MM.1S (cell line): ENCODE data around the gene COBLL1.

Experiments
- DNase-seq: peaks from one replicate; pipeline ENCODE4 v3.0.0-alpha.2; 2015
- H2AFZ ChIP-seq: fragments of 300-600 bp; sonication (generic); 2 replicates; pipeline ENCODE4 v1.6.0; 2016; ENCODE audit warnings: antibody characterized with exemption, low read length
- H3F3A ChIP-seq: fragments of 300-600 bp; sonication (generic); 2 replicates; pipeline ENCODE4 v1.6.1; 2016; ENCODE audit warnings: mild to moderate bottlenecking, antibody characterized with exemption, low read length, moderate library complexity, mixed read lengths; ENCODE audit not compliant: insufficient read depth
- H3K27ac ChIP-seq: fragments of 300-600 bp; sonication (generic); 2 replicates; pipeline ENCODE4 v1.5.1; 2016; ENCODE audit warnings: mild to moderate bottlenecking, low read length
- H3K27me3 ChIP-seq: fragments of 300-600 bp; sonication (generic); replicated peaks from 2 replicates; pipeline ENCODE4 v1.6.0; 2016; ENCODE audit warnings: low read length; ENCODE audit not compliant: insufficient read depth
- H3K36me3 ChIP-seq: fragments of 300-600 bp; sonication (generic); replicated peaks from 2 replicates; pipeline ENCODE4 v1.6.1; 2016; ENCODE audit warnings: mild to moderate bottlenecking, low read length, mixed read lengths; ENCODE audit not compliant: insufficient read depth
- H3K4me1 ChIP-seq: fragments of 300-600 bp; sonication (generic); 2 replicates; pipeline ENCODE4 v1.6.1; 2016; ENCODE audit warnings: low read length, mixed read lengths
- H3K4me2 ChIP-seq: fragments of 300-600 bp; sonication (generic); 2 replicates; pipeline ENCODE4 v1.6.0; 2016; ENCODE audit warnings: low read depth, low read length
- H3K4me3 ChIP-seq: fragments of 300-600 bp; sonication (generic); 2 replicates; pipeline ENCODE4 v1.5.1; 2016; ENCODE audit warnings: low read length, mixed read lengths
- H3K79me2 ChIP-seq: fragments of 300-600 bp; sonication (generic); 2 replicates; pipeline ENCODE4 v1.6.1; 2016; ENCODE audit warnings: mixed run types, low read length, mixed read lengths
- H3K9ac ChIP-seq: fragments of 300-600 bp; sonication (generic); 2 replicates; pipeline ENCODE4 v1.6.1; 2016; ENCODE audit warnings: low read length, mixed read lengths
- H3K9me2 ChIP-seq: fragments of 300-600 bp; sonication (generic); replicated peaks from 2 replicates; pipeline ENCODE4 v1.6.1; 2016; ENCODE audit warnings: mild to moderate bottlenecking, low read length, mixed read lengths; ENCODE audit not compliant: insufficient read depth
- H3K9me3 ChIP-seq: fragments of 300-600 bp; sonication (generic); replicated peaks from 2 replicates; pipeline ENCODE4 v1.6.1; 2016; ENCODE audit warnings: mild to moderate bottlenecking, low read length, mixed read lengths; ENCODE audit not compliant: insufficient read depth
- H4K20me1 ChIP-seq: fragments of 300-600 bp; sonication (generic); 2 replicates; pipeline ENCODE4 v1.6.1; 2016; ENCODE audit warnings: mild to moderate bottlenecking, low read length, moderate library complexity, mixed read lengths; ENCODE audit not compliant: insufficient read depth
- EZH2 ChIP-seq: fragments of 300-600 bp; sonication (generic); optimal IDR thresholded peaks from 2 replicates; pipeline ENCODE3; 2017; ENCODE audit warnings: low read depth, mild to moderate bottlenecking, antibody characterized with exemption, low read length, mixed read lengths
- EZH2phosphoT487 ChIP-seq: fragments of 300-600 bp; sonication (generic); IDR thresholded peaks from 2 replicates; pipeline ENCODE4 v1.6.1; 2018; ENCODE audit warnings: antibody characterized with exemption, low read length
- TF ChIP-seq, protein P1 (sequence below): fragments of 300-600 bp; sonication (generic); IDR thresholded peaks from 2 replicates; pipeline ENCODE4 v1.5.1; 2016; ENCODE audit warnings: antibody characterized with exemption, low read length, mixed read lengths

Gene COBLL1

GRCh38 chr2:164739966-164740365 is 101.7 kb downstream of the COBLL1 start:
- DNase-seq, result no peak
- H3K9me3 ChIP-seq, result no peaks in the 10 kb centered on the region
- H3K79me2 ChIP-seq, result no peaks in the 10 kb centered on the region
- TF ChIP-seq, protein P1, sequence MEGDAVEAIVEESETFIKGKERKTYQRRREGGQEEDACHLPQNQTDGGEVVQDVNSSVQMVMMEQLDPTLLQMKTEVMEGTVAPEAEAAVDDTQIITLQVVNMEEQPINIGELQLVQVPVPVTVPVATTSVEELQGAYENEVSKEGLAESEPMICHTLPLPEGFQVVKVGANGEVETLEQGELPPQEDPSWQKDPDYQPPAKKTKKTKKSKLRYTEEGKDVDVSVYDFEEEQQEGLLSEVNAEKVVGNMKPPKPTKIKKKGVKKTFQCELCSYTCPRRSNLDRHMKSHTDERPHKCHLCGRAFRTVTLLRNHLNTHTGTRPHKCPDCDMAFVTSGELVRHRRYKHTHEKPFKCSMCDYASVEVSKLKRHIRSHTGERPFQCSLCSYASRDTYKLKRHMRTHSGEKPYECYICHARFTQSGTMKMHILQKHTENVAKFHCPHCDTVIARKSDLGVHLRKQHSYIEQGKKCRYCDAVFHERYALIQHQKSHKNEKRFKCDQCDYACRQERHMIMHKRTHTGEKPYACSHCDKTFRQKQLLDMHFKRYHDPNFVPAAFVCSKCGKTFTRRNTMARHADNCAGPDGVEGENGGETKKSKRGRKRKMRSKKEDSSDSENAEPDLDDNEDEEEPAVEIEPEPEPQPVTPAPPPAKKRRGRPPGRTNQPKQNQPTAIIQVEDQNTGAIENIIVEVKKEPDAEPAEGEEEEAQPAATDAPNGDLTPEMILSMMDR, result no peak
- TF ChIP-seq EZH2phosphoT487, result no peak
- no peak for TF ChIP-seq EZH2
- no peaks in the 10 kb centered on the region for H3F3A ChIP-seq
- H3K36me3 ChIP-seq, result no peaks in the 10 kb centered on the region
- no peaks in the 10 kb centered on the region for H3K9me2 ChIP-seq
- H4K20me1 ChIP-seq, result no peaks in the 10 kb centered on the region
- H3K9ac ChIP-seq, result no peak overlapping the region
- H2AFZ ChIP-seq, result no peak overlapping the region
- peaks cover 20% of the 10 kb centered on the region for H3K4me1 ChIP-seq
- no peak overlapping the region for H3K4me3 ChIP-seq
- no peak overlapping the region for H3K27ac ChIP-seq
- H3K4me2 ChIP-seq, result no peak overlapping the region
- H3K27me3 ChIP-seq, result no peaks in the 10 kb centered on the region

DNA sequence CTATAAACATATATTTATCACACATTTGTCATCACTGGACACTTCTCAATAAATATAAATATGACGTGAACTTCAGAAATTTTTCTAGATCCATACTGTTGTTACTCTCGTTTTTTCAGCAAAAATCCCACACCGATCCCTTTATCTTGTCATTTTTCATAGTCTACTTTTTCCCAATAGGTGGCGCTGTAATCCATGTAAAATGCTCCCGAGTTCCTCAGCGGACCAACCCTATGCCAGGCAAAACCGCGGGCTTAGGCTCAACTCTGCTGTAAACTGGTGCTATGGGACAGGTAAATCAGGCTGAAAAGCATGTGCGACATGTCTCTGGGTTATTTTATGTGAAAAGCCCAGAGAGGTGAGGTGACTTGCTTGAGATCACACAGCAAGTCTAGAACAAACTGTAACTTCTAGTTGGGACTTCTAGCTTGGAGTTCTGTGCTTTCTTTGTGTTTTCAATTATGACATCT is 104.0 kb downstream of the COBLL1 start:
- Histone ChIP-seq H3K9me3 (no peaks in the 10 kb centered on the region), H3K36me3 (no peaks in the 10 kb centered on the region), H3K4me2 (peak overlapping the region; percentile 12; the same call in 1 of the 2 replicates), H3K27ac (no peak overlapping the region), H3K4me3 (no peak overlapping the region), H3K9ac (no peak overlapping the region), H3K9me2 (no peaks in the 10 kb centered on the region), H4K20me1 (no peaks in the 10 kb centered on the region), H2AFZ (0 out of 2 replicates have a peak overlapping the region, but pooled peaks have one; percentile 3), H3K4me1 (peaks cover 29% of the 10 kb centered on the region), H3K27me3 (no peaks in the 10 kb centered on the region), H3F3A (no peaks in the 10 kb centered on the region), H3K79me2 (no peaks in the 10 kb centered on the region)
- TF ChIP-seq, protein P1, result peak; percentile 72
- TF ChIP-seq EZH2, result no peak
- DNase-seq, result peak; percentile 83

DNA sequence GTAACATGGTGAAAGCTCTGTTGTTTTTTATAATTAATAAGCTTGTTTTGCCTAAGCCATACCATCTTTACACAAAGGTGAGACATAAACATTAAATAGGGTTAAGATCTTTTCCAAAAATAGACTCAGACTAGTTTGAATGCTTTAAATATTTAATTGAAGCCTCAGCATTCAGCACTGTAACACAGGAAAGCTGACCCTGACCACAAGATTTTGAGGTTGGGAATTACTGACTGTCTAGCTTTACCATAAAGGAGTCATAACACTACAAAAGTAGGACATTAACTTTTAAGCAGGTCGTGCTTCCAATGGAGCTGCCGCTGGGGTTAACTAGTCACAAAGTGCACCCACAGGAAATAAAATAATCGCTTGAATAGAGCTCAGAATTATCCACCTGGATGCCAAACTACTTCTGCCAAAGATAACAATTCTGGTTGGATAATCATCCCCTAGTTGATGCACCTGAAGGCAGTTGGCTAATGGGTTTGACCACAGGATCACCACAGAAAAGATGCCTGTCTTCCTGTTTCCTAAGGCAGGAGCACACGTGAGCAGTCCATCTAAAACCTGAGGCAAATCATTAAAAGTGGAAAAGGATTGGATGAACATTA is 106.2 kb downstream of the COBLL1 start:
- no peak for TF ChIP-seq EZH2
- TF ChIP-seq, protein P1, result no peak
- H4K20me1 ChIP-seq, result no peaks in the 10 kb centered on the region

More for the DNA sequence above, 106.2 kb downstream of the COBLL1 start:
- no peak overlapping the region for H3K27ac ChIP-seq
- H3K79me2 ChIP-seq, result no peaks in the 10 kb centered on the region; the same call in 1 of the 2 replicates
- H3K4me3 ChIP-seq, result no peak overlapping the region
- H2AFZ ChIP-seq, result no peak overlapping the region
- no peaks in the 10 kb centered on the region for H3K36me3 ChIP-seq
- no peak overlapping the region for H3K9ac ChIP-seq
- H3K9me2 ChIP-seq, result no peaks in the 10 kb centered on the region
- H3K9me3 ChIP-seq, result no peaks in the 10 kb centered on the region
- H3F3A ChIP-seq, result no peaks in the 10 kb centered on the region
- peak overlapping the region; percentile 17; the same call in 1 of the 2 replicates for H3K4me2 ChIP-seq
- H3K4me1 ChIP-seq, result peaks cover 29% of the 10 kb centered on the region
- DNase-seq, result peak; percentile 14
- no peaks in the 10 kb centered on the region for H3K27me3 ChIP-seq
